GM21619 (cell line): Measurements from ENCODE around the gene KIF26B.

Experiments
- ATAC-seq: cut with Tn5 transposase; IDR thresholded peaks from one replicate; pipeline ENCODE4 v1.9.1; 2021; ENCODE audit not compliant: unreplicated experiment

KIF26B gene

DNA sequence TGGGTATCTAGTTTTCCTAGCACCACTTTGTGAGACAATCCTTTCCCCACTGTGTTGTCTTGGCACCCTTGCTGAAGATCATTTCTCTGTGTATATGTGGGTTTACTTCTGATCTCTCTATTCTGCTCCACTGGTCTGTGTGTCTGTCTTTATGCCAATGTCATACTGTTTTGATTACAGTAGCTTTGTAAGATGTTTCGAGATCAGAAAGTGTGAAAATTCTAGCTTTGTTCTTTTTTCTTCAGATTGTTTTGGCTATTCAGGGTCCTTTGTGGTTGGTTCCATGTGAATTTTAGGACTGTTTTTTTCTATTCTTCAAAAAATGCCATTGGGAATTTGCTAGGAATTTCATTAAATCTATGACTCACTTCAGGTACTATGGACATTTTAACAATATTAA, 116.2 kb downstream of the KIF26B start:
- no peak for ATAC-seq

DNA sequence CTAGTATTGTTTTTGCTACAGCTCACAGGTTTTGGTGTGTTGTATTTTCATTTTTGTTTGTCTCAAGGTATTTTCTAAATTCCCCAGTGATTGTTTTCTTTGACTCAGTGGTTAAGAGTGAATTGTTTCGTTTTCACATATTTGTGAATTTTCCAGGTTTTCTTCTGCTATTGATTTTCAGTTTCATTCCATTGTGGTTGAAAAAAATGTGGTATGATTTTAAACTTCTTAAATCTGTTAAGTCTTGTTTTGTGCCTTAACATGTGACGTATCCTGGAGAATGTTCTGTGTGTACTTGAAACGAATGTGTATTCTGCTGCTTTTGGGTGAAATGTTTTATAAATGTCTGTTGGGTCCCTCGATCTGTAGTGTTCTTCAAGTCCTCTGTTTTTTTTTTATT, 117.9 kb downstream of the KIF26B start:
- no peak for ATAC-seq

DNA sequence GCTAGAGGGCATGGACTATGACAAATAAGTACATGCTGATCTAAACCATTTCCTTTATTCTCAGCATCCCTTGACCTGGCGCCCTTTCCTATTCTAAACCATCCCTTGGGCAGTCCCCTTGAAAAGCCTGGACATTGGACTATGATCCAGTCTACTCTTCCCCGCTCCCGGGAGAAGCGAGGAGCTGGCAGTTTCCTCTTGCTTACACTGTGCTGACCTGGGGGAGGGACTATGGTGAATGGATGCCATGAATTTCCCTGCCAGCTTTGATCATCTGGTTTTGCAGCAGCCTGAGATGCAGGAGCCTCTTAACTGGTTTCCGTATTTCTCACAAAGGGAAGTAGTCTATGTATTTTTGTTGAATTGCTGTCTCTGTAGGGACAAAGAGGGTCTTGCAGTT, 121.7 kb downstream of the KIF26B start:
- no peak for ATAC-seq

DNA sequence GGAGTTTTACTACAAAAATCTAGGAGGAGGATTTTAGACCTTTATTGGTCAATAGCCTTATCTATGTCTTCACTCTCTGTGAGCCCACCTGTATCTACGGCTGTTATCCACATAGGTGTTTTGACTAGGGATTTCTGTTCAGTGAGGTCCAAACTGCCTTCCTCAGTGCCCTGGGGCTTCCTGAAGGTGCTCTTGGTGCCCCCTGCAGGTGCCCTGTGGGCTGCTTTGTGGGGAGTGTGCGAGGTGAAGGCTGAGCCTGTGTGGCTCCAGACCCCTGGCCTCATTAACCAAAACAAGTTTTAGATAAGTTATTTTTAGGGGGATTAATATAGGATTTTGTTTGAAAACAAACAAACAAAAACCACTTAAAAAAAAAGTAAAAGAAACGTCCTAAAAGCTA, 122.5 kb downstream of the KIF26B start:
- ATAC-seq = no peak

DNA sequence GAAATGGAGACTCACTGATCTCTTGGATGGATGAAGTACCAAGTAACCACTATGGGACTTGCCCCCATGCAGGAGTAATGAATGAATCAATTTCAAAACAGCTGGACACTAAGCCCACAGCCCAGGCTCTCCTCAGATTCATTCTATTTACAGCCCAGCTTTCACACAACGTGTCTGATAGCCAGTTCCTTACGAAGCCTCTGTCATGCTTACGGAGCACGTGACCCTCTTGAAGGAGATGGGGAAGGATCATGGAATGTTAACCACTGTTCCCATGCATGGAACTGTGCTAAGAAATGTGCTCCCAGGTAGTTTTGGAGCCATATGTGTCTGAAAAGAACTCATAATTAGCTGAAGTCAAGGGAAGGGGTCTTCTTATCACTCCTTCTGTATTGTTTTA, 124.1 kb downstream of the KIF26B start:
- no peak for ATAC-seq

DNA sequence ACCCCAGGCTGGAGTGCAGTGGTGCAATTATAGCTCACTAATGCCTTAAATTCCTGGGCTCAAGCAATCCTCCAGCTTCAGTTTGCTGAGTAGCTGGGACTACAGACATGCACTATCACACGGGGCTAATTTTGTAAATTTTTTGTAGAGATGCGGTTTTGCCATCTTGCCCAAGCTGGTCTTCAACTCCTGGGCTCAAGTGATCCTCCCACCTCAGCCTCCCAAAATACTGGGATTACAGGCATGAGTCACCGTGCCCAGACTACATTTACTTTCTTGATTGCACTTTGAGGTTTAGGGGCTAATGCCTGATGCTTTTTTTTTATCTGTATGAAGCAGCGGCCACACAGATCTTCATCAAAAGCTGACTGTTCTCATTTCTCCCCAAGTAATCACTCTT, 124.6 kb downstream of the KIF26B start:
- no peak for ATAC-seq

DNA sequence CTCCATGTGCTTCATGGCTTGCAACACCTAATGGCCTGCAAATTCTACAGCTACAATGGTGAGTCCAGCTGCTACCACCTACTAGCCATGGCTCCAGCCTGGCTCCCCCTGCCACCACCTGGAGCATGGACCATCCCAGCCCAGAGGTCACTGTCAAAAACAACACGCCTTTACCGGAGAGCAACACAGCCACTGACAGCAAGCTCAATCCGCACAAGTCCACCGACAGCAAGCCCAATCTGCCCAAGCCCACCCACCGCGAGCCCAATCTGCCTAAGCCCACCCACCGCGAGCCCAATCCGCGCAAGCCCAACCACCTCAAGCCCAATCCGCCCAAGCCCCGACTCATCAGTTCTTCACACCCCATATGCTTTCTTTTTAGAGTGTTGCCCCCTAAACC, 128.2 kb downstream of the KIF26B start:
- ATAC-seq = no peak

DNA sequence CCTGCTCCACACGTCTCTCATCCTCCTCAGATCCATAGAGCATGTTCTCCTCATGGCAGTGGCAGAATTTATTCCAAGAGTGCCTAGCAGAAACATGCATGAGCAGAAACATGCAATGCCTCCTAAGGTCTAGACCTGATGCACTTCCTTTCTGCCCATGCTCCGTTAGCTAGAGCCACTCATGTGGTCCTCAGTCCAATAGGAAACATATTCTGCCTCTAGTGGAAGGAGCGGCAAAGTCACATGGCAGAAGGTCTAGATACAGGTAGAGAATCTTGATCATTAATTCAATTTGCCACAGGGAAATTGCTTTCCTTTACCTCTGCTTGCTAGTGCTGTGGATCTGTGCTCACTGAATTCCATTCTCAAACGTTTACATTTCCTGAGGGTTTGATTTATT, 130.4 kb downstream of the KIF26B start:
- no peak for ATAC-seq

DNA sequence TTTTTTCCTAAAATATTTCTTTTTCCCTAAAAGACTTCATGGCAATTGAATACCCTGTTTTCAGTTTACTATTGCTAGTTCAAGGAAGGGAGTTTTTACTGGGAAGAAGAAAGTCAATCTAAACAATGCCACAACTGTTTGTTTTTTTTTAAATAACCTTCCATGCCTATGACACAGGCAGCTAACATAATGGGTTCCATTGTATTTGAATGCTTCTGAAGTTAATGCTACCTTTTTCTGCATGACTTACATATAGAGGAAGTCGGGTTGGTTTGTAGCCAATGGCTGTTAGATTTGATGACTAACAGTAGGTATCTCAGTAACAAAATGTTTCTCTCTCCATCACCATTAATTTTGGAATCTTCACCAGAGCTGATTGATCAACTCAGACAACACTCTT, 134.0 kb downstream of the KIF26B start:
- no peak for ATAC-seq

DNA sequence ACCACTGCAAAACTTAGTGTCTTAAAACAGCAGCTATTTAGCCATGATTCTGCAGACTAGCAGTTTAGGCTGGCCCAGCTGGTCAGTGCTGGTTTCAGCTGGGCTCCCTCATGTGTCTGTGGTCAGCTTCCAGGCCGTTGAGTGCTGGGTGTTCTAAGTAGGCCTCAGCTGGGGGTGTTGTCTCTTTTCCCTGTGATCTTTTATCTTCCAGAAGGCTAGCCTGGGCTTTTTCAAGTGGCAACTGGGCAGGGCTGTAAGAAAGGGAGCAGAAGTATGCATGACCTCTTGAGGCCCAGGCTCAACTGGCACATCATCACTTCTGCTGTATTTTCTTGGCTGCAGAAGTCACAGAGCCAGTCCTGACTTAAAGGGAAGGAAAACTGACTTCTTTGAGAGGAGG, 136.1 kb downstream of the KIF26B start:
- ATAC-seq = no peak

DNA sequence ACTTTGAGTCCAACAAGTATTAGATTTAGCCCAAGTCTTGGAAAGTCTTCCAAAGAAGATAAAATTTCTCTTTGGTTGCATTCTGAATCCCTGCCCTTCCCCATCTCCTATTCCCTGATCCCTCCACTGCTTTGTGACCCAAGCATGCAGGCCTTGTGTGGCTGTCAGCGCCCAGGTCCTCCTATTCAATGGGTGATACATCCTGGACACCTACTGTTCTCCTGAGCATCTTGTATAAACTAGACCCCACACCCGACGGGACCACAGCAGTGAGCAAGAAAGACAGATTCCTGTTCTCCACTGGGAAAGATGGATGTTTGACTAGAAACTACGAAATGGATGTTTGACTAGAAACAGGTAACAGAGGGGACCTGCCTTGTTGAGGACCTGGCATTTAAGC, 136.6 kb downstream of the KIF26B start:
- ATAC-seq = no peak

DNA sequence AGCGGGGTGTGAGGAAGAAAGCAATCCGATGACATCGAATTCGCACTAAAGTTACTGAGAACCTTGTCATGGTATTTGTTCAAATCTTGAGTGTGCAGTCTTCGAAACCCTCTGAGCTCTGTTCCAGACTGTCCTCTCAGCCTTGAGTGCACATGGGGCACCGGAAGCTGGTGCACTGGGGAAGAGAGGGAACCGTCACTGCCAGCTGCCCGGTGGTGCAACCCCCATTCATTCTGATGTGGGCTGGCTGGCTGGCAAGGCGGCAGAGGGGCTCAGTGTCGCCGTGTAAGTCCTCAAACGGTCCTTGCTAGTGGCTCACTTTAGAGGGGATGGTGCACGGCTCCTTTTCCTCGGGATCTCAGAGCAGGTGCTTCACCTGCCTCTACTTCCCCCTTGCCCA, 137.4 kb downstream of the KIF26B start:
- ATAC-seq = no peak

DNA sequence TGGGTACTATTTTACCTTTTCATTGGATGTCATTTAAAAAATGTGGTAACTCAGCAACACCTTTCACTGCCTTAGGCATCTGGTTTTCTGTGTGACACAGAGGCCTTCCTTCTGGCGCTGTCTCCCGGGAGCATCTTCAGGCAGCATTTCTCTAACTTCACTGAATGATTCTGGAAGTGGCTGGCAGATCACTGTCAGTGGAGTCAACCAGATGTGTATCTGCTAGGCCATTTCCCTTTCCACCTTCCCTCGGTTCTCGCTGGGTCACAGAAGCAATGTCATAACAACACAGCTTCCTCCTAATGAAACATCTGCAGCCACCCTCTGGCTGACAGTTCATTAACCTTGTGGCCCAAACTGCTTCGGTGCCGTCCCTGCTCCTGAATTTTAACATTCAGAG, 137.8 kb downstream of the KIF26B start:
- no peak for ATAC-seq

DNA sequence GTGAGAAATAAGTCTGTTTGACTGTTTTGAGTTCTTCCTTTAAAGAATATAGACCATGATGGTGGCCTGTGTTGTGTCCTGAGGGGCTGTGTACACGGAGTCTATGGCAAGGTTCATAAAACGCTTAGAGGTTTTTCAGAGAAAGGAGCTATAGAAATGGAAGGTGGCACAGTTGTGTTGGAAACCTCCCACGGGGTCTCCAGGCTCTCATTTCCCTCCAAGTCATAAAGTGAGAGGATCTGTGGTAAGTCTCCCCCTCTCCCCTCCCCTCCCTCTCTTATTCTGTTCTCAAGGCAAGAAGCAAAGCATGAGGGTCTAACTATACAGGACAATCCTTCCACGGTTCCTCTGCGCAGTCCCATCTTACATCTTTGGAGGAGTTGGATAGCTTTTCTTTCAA, 139.2 kb downstream of the KIF26B start:
- no peak for ATAC-seq

DNA sequence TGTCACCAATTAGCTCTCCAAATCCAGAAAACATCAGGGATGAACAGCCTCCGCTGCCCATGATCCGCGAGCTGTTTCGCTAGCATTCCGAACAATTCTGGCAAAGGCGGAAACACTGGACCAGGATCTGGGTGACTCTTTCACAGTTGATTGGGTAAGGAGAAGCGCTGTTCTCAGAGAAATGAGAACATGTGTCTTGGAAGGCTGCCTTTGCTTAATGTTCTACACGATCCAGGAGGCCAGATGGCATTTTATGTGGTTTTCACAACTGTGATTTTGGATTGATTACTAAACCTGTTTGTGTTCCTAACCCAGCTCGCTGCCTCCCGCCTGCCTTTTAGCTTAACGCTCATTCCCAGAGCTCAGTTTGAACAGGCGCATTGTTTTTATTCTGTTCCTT, 144.0 kb downstream of the KIF26B start:
- ATAC-seq = no peak

DNA sequence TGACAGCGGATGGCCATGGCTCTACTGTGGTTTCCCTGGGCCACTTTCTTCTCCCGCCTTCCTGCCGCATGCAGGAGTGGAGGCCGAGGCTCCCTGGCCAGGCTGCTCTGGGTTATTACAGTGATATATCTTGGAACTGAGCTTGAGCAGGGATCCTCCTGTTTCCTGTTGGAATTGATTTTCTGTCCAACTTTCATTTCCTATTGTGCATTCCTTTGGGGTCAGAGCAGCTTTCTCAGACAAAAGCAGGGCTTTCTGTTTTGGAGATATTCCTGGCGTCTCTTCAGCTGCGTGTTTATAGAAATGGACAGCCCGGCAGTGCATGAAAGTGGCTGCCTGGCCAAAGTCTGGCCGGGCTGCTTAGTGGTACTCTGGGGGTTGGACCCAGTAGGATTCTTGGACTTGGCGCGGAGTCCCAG, 146.4 kb downstream of the KIF26B start:
- no peak for ATAC-seq

DNA sequence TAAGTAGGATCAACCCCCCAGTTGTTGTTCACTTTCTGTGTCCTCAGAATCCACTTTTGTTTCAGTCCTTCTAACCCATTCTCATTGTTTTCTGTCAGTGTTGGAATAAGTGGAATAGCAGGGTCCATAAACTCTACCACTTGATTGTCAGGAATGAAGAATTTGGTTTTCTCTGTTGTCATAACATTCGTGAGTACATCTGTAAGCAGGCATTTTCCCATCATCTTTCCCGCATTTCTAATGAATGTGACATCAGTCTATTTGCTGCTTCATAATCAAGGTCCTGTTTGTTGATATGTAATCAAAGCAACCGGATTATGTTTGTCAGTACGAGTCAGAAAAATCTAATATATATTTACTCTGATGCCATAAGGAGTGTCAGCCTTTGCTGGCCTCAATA, 147.1 kb downstream of the KIF26B start:
- no peak for ATAC-seq

DNA sequence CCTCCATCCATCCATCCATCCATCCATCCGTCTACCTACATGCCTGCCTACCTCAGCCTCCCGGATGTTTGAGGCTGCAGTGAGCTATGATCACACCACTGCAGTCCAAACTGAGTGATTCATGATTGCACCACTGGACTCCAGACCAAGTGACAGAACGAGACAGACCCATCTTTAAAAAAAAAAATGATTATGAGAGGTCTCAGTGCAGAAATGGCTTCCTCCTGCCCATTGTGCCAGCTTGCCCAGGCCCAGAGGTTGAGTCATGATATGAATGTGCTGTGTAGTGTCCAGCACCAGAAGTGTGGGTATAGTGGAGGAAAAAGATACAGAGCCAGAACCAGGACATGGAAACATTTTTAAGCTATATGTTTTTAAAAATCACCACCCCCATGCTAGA, 149.9 kb downstream of the KIF26B start:
- ATAC-seq = no peak

DNA sequence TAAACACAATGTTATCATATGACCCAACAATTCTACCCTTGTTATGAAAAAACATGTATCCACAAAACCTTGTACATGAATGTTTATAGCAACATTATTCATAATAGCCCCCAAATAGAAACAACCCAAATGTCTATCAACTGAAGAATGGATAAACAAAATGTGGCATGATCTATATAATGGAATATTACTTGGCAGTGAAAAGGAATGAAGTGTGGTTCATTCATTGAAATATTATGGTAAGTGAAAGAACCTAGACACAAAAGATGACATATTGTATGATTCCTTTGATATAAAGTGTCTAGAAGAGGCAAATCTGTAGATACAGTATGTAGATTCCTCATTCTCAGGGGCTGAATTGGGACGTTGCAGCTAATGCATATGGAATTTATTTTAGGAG, 151.2 kb downstream of the KIF26B start:
- ATAC-seq = no peak

DNA sequence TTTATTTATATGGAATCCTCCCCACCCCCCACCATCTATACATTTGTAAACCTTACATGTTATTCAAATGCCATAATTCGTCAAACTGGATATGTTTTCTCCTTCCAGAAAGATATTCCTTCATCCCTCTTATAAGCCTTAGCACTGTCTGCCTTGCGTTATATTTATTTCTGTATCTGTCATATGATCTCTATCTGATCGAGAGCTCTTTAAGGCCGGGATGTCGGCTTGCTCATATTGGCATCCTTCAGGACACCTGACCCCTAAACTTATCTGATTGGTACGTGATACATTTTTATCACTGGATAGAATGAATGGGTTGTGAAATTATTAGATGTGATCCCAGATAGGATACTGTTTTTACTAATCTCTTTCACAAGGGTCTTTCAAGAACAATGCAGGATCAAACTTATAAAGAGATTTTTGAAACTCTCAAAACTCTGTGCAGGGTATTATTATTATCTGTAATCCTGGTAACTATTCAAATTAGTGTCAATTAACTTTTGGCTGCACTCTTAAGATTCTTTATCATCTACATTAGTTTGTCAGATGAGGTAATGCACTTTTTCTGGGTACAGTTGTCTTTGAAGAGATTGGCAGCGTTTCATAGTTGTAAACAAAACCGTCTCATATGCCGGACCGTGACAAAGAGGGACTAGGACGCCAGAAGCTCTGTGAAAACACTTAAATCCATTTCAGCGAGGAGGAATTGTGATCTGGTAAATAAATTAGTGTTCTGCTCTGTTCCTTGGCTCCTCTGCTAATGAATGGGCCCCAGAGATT, 152.0 kb downstream of the KIF26B start:
- ATAC-seq = no peak

DNA sequence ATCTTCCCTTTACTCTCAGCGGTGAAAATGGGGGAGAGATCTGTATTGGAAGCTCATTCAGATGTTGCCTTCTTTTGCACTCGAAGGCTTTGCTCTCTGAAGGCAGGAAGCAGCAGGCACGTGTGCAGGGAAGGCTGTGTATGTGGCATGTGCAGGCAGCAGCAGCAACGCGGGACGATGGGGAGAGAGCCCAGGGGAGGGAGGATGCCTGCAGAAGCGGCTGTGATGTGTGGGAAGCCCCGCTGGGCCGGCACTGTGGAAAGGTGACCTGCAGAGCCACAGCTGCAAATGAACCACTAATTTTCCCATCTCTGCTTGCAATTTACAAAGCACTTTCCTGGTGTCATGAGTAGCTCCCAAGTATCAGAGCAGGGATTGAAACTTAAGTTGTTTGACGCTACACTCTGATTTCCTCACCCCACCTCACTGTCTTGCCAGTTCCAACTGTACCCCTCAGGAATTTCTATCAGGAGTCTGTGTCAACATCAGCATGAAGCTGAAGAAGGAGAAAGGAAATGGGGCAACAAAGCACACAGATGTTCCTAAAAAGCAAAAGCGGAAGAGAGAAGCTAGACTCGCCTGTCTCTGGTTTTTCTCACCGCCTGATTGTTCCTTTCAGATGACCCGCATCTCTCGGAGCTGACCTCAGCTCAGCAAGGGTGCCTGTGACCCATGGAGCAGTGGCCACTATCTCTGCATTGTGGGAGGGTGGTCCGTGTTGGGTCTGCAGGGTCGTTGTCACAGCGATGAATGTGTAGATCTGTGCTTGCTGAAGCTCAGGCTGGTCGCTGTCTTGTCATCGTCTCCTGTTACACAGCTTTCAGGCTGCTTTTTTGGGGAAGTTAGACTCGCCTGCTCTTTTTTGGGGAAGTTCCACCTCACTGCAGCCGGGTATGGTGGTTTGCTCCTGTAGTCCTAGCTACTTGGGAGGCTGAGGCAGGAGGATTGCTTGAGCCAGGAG, 156.1 kb downstream of the KIF26B start:
- peak; percentile 62 for ATAC-seq

DNA sequence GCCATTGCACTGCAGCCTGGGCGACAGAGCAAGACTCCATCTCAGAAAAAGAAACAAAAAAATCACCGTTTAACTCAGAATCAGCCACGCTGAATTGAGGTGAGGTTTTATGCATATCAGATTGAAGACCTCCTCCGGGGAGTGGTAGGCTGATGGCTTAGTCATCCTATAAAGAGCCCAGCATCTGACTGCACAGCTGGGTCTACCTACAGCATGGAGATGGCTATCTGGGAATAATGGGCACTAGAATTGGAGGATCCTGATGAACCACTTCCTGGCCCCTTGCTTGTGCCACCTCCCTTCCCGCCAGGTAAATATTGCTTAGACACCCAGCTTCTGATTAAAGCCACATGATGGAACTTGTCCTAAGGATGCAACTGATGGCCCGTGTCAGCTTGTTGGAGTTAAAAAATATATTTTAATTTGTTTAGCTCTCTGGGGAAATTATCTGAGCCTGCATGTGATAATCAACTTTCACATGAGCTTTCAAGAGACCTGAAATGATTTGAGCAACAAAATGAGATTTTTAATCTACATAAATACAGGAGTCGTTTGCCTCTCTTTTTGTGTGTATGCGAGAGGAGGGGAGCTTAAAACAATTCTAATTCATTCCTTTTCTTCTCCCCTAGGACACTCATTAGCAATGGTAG, 157.2 kb downstream of the KIF26B start:
- no peak for ATAC-seq
